Trophoblast cell (in vitro differentiated cells and primary cell): Measurements from ENCODE around the gene KCNH2.

Experiments
- DNase-seq, 2 donors: peaks; one replicate each; pipeline ENCODE4 v3.0.0-alpha.2; 2016
- H2AFZ ChIP-seq: 2 replicates; pipeline ENCODE4 v1.6.1; 2013; ENCODE audit warnings: low read length, moderate library complexity, mild to moderate bottlenecking; ENCODE audit not compliant: insufficient read depth, poor library complexity
- H2AK5ac ChIP-seq: 2 replicates; pipeline ENCODE4 v1.6.1; 2013; ENCODE audit warnings: mild to moderate bottlenecking, low read length
- H2BK120ac ChIP-seq: 2 replicates; pipeline ENCODE4 v1.6.1; 2013; ENCODE audit warnings: low read length, mild to moderate bottlenecking, moderate library complexity; ENCODE audit not compliant: insufficient read depth, poor library complexity
- H2BK12ac ChIP-seq: 2 replicates; pipeline ENCODE4 v1.6.1; 2013; ENCODE audit warnings: mild to moderate bottlenecking, low read length, moderate library complexity
- H2BK5ac ChIP-seq: 2 replicates; pipeline ENCODE4 v1.6.1; 2013; ENCODE audit warnings: low read length, low read depth, moderate library complexity, mild to moderate bottlenecking; ENCODE audit not compliant: poor library complexity
- H3K14ac ChIP-seq: 2 replicates; pipeline ENCODE4 v1.6.1; 2013; ENCODE audit warnings: mild to moderate bottlenecking, low read length
- H3K18ac ChIP-seq: 2 replicates; pipeline ENCODE4 v1.6.1; 2013; ENCODE audit warnings: mild to moderate bottlenecking, low read length
- H3K23ac ChIP-seq: 2 replicates; pipeline ENCODE4 v1.6.1; 2013; ENCODE audit warnings: low read length
- H3K27ac ChIP-seq: 2 replicates; pipeline ENCODE4 v1.5.1; 2013; ENCODE audit warnings: low read depth, mild to moderate bottlenecking, inconsistent platforms, low read length, moderate library complexity
- H3K27me3 ChIP-seq: 2 replicates; pipeline ENCODE4 v1.6.1; 2013; ENCODE audit warnings: inconsistent platforms, mild to moderate bottlenecking, low read length, moderate library complexity; ENCODE audit not compliant: insufficient read depth
- H3K36me3 ChIP-seq, 2 experiments: 1 replicate in 1 of 2; 2 replicates in 1 of 2; pipeline ENCODE4 v1.6.1; 2013; ENCODE audit warnings: low read length in 2 of 2, mild to moderate bottlenecking in 2 of 2, moderate library complexity in 1 of 2; ENCODE audit not compliant: insufficient read depth in 2 of 2, control insufficient read depth in 1 of 2
- H3K4ac ChIP-seq: 2 replicates; pipeline ENCODE4 v1.6.1; 2013; ENCODE audit warnings: low read depth, mild to moderate bottlenecking, low read length, moderate library complexity
- H3K4me1 ChIP-seq, 2 experiments: 1 replicate in 1 of 2; 2 replicates in 1 of 2; pipeline ENCODE4 v1.6.1; 2013; ENCODE audit warnings: low read length in 2 of 2, mild to moderate bottlenecking in 2 of 2, moderate library complexity in 1 of 2; ENCODE audit not compliant: insufficient read depth in 2 of 2, control insufficient read depth in 1 of 2
- H3K4me2 ChIP-seq: 2 replicates; pipeline ENCODE4 v1.6.1; 2013; ENCODE audit warnings: inconsistent platforms, mild to moderate bottlenecking, low read length, moderate library complexity
- H3K4me3 ChIP-seq: 2 replicates; pipeline ENCODE4 v1.5.1; 2013; ENCODE audit warnings: mild to moderate bottlenecking, low read depth, low read length, inconsistent platforms
- H3K79me1 ChIP-seq: one replicate; pipeline ENCODE4 v1.6.1; 2013; ENCODE audit warnings: low read length
- H3K79me2 ChIP-seq: 2 replicates; pipeline ENCODE4 v1.6.1; 2013; ENCODE audit warnings: low read length, mild to moderate bottlenecking; ENCODE audit not compliant: control insufficient read depth, insufficient read depth, poor library complexity
- H3K9ac ChIP-seq: 2 replicates; pipeline ENCODE4 v1.6.1; 2013; ENCODE audit warnings: mild to moderate bottlenecking, low read length
- H3K9me3 ChIP-seq: 2 replicates; pipeline ENCODE4 v1.6.1; 2013; ENCODE audit warnings: low read depth, mild to moderate bottlenecking, control low read depth, inconsistent platforms, low read length; ENCODE audit not compliant: insufficient read depth
- H4K12ac ChIP-seq: 2 replicates; pipeline ENCODE4 v1.6.1; 2013; ENCODE audit warnings: low read depth, mild to moderate bottlenecking, low read length, moderate library complexity
- H4K8ac ChIP-seq: 2 replicates; pipeline ENCODE4 v1.6.1; 2013; ENCODE audit warnings: low read depth, mild to moderate bottlenecking, low read length, moderate library complexity
- H4K91ac ChIP-seq: one replicate; pipeline ENCODE4 v1.6.1; 2013; ENCODE audit warnings: low read depth, mild to moderate bottlenecking, low read length, moderate library complexity
- WGBS: extraction: QIAGEN DNeasy Blood & Tissue Kit; methylation state at CpG from one replicate; pipeline ENCODE4 v1.1.7; 2013; ENCODE audit warnings: missing lambda C conversion rate; ENCODE audit not compliant: insufficient read length, insufficient coverage; ENCODE audit errors: extremely low coverage; 5-methylcytosine and 5-hydroxymethylcytosine counted together

Gene KCNH2

GRCh38 chr7:151016942-151017341 is 38.8 kb upstream of the KCNH2 start:
- WGBS: no CpG with 5 or more reads among the region's 15 CpGs
- no peak overlapping the region for H2AFZ ChIP-seq

GRCh38 chr7:151016505-151016904 is 38.4 kb upstream of the KCNH2 start:
- H3K14ac ChIP-seq: no peak overlapping the region
- H3K36me3 ChIP-seq: no peaks in the 10 kb centered on the region
- no peak overlapping the region for H2BK120ac ChIP-seq
- H3K4ac ChIP-seq: no peak overlapping the region
- H3K4me3 ChIP-seq: no peak overlapping the region
- H3K79me2 ChIP-seq: no peaks in the 10 kb centered on the region
- H3K9me3 ChIP-seq: peaks cover 4% of the 10 kb centered on the region
- H3K79me1 ChIP-seq: peaks cover 8% of the 10 kb centered on the region
- no peak overlapping the region for H4K91ac ChIP-seq
- no peak overlapping the region for H3K27ac ChIP-seq
- H2AK5ac ChIP-seq: no peak overlapping the region
- no peak overlapping the region for H4K12ac ChIP-seq
- no peak overlapping the region for H3K4me2 ChIP-seq
- H3K23ac ChIP-seq: no peak overlapping the region
- no peak overlapping the region for H4K8ac ChIP-seq
- H3K27me3 ChIP-seq: peaks cover 15% of the 10 kb centered on the region
- no peak overlapping the region for H2BK5ac ChIP-seq
- H3K18ac ChIP-seq: no peak overlapping the region
- H2AFZ ChIP-seq: no peak overlapping the region
- DNase-seq: no peak
- peak overlapping the region; percentile 3 for H2BK12ac ChIP-seq
- H3K4me1 ChIP-seq: peaks cover 33 to 35% of the 10 kb centered on the region in 2 experiments
- WGBS: no CpG with 5 or more reads among the region's 8 CpGs
- H3K9ac ChIP-seq: no peak overlapping the region

More at GRCh38 chr7:151016942-151017341, 38.8 kb upstream of the KCNH2 start:
- no peak overlapping the region for H3K23ac ChIP-seq
- H2BK120ac ChIP-seq: no peak overlapping the region
- no peak overlapping the region for H3K9ac ChIP-seq
- peaks cover 33 to 35% of the 10 kb centered on the region in 2 experiments for H3K4me1 ChIP-seq
- DNase-seq: no peak
- no peak overlapping the region for H2AK5ac ChIP-seq
- peaks cover 4% of the 10 kb centered on the region for H3K9me3 ChIP-seq
- no peak overlapping the region for H4K12ac ChIP-seq
- H3K36me3 ChIP-seq: no peaks in the 10 kb centered on the region
- H3K79me1 ChIP-seq: peaks cover 8% of the 10 kb centered on the region
- H3K27ac ChIP-seq: no peak overlapping the region
- H3K4ac ChIP-seq: no peak overlapping the region
- no peaks in the 10 kb centered on the region for H3K79me2 ChIP-seq
- H2BK5ac ChIP-seq: no peak overlapping the region
- H2BK12ac ChIP-seq: peak overlapping the region; percentile 3
- no peak overlapping the region for H3K4me3 ChIP-seq
- H3K4me2 ChIP-seq: no peak overlapping the region
- H3K18ac ChIP-seq: no peak overlapping the region
- peaks cover 15% of the 10 kb centered on the region for H3K27me3 ChIP-seq
- H4K8ac ChIP-seq: no peak overlapping the region
- H4K91ac ChIP-seq: no peak overlapping the region
- H3K14ac ChIP-seq: no peak overlapping the region

- no CpG with 5 or more reads among the region's 5 CpGs for WGBS
- H3K4me2 ChIP-seq: no peak overlapping the region
- no peak overlapping the region for H3K4ac ChIP-seq
- no peak overlapping the region for H2BK12ac ChIP-seq
- H3K27me3 ChIP-seq: peaks cover 15% of the 10 kb centered on the region
- H2BK120ac ChIP-seq: no peak overlapping the region
- DNase-seq: no peak
- H3K27ac ChIP-seq: no peak overlapping the region
- no peak overlapping the region for H2BK5ac ChIP-seq
- H3K9me3 ChIP-seq: peaks cover 4% of the 10 kb centered on the region
- no peaks in the 10 kb centered on the region for H3K79me2 ChIP-seq
- H4K8ac ChIP-seq: no peak overlapping the region
- no peak overlapping the region for H3K14ac ChIP-seq
- no peak overlapping the region for H3K23ac ChIP-seq
- no peak overlapping the region for H2AK5ac ChIP-seq
- H3K4me1 ChIP-seq: peaks cover 33 to 35% of the 10 kb centered on the region in 2 experiments
- peak overlapping the region; percentile 5 for H3K4me3 ChIP-seq
- H3K79me1 ChIP-seq: peaks cover 8% of the 10 kb centered on the region
- no peak overlapping the region for H4K91ac ChIP-seq
- no peak overlapping the region for H4K12ac ChIP-seq
- no peak overlapping the region for H3K9ac ChIP-seq
- no peaks in the 10 kb centered on the region for H3K36me3 ChIP-seq
- no peak overlapping the region for H2AFZ ChIP-seq
- H3K18ac ChIP-seq: no peak overlapping the region
Observed at GRCh38 chr7:151015967-151016366, 37.8 kb upstream of the KCNH2 start.

GRCh38 chr7:151014950-151015349 is 36.8 kb upstream of the KCNH2 start:
- H3K18ac ChIP-seq: no peak overlapping the region
- WGBS: no CpG with 5 or more reads among the region's 8 CpGs

More at GRCh38 chr7:151014950-151015349, 36.8 kb upstream of the KCNH2 start:
- Histone ChIP-seq H3K27me3 (peaks cover 15% of the 10 kb centered on the region), H3K9me3 (peaks cover 4% of the 10 kb centered on the region), H2AFZ (no peak overlapping the region), H4K8ac (no peak overlapping the region), H2BK120ac (no peak overlapping the region), H3K9ac (no peak overlapping the region), H2BK5ac (no peak overlapping the region), H3K79me2 (no peaks in the 10 kb centered on the region), H3K4ac (no peak overlapping the region), H3K27ac (no peak overlapping the region), H3K36me3 (no peaks in the 10 kb centered on the region), H4K12ac (no peak overlapping the region), H3K4me3 (no peak overlapping the region), H3K4me1 (peaks cover 37 to 38% of the 10 kb centered on the region in 2 experiments), H3K14ac (no peak overlapping the region), H3K4me2 (no peak overlapping the region), H3K79me1 (peaks cover 10% of the 10 kb centered on the region), H4K91ac (no peak overlapping the region), H3K23ac (no peak overlapping the region), H2AK5ac (no peak overlapping the region), H2BK12ac (no peak overlapping the region)
- no peak for DNase-seq
